NCI-H2081 treated with DMSO at 0.1 percent for 48 hours (cell line): ENCODE measurements around the gene PLEK.
"Not testable (repeated sequence)": the region's sequence is repeated elsewhere in the genome, so short reads cannot be mapped to it uniquely, and the experiment has no call there.

ENCODE experiments used
- DNase-seq: peaks from one replicate; lab custom pipeline; 2025; lab: John Stamatoyannopoulos, UW

Gene PLEK

GRCh38 chr2:68365087-68365486, at the start of gene PLEK:
PLEK (plus strand) TSS chr2:68365282; CDS start chr2:68365352, 70 bp downstream.
- DNase-seq: no peak

- DNase-seq: no peak
Observed at GRCh38 chr2:68316111-68316510, 49.0 kb upstream of the PLEK start.

- peak; percentile 0 for DNase-seq
Observed at GRCh38 chr2:68317971-68318913, 46.8 kb upstream of the PLEK start.

- DNase-seq: no peak
Observed at GRCh38 chr2:68318914-68319397, 46.1 kb upstream of the PLEK start.

GRCh38 chr2:68319398-68320117, 45.5 kb upstream of the PLEK start, which contains the start of gene CNRIP1:
CNRIP1 (minus strand) TSS chr2:68319949; CDS start chr2:68319400, 549 bp downstream.
- no peak for DNase-seq

GRCh38 chr2:68320118-68320641, 44.9 kb upstream of the PLEK start:
- peak; percentile 48 for DNase-seq

- no peak for DNase-seq
Observed at GRCh38 chr2:68325056-68325455, 40.0 kb upstream of the PLEK start.

GRCh38 chr2:68328901-68329300, 36.2 kb upstream of the PLEK start:
- no peak for DNase-seq

- no peak for DNase-seq
Observed at GRCh38 chr2:68330691-68331090, 34.4 kb upstream of the PLEK start.

- no peak for DNase-seq
Observed at GRCh38 chr2:68333009-68333408, 32.1 kb upstream of the PLEK start.

GRCh38 chr2:68333931-68334330, 31.2 kb upstream of the PLEK start:
- DNase-seq: no peak

- no peak for DNase-seq
Observed at GRCh38 chr2:68336192-68336591, 28.9 kb upstream of the PLEK start.

- DNase-seq: no peak
Observed at GRCh38 chr2:68340226-68341061, 24.6 kb upstream of the PLEK start.

GRCh38 chr2:68341062-68341329, 24.1 kb upstream of the PLEK start:
- DNase-seq: no peak

GRCh38 chr2:68341583-68341982, 23.5 kb upstream of the PLEK start:
- no peak for DNase-seq

GRCh38 chr2:68342470-68342869, 22.6 kb upstream of the PLEK start:
- no peak for DNase-seq

- DNase-seq: no peak
Observed at GRCh38 chr2:68344031-68344430, 21.1 kb upstream of the PLEK start.

GRCh38 chr2:68345129-68345875, 19.8 kb upstream of the PLEK start:
- no peak for DNase-seq

GRCh38 chr2:68349091-68349490, 16.0 kb upstream of the PLEK start:
- DNase-seq: not testable (repeated sequence)

- DNase-seq: no peak
Observed at GRCh38 chr2:68351997-68352396, 13.1 kb upstream of the PLEK start.
